Peyer's patch (tissue), 4 donors: Measurements from ENCODE around the gene TNPO3.

Source experiments
- CTCF ChIP-seq, 6 experiments: fragments of 450-650 bp in 4 of 6; fragments of 200-600 bp in 2 of 6; sonication (generic) in 1 of 6; IDR thresholded peaks; one replicate each; pipeline ENCODE4 v1.5.1; 2017 to 2019; ENCODE audit warnings: antibody characterized with exemption in 6 of 6, mild to moderate bottlenecking in 3 of 6, moderate library complexity in 1 of 6
- POLR2A ChIP-seq, 2 donors: fragments of 450-650 bp; IDR thresholded peaks; one replicate each; pipeline ENCODE4 v1.5.1; 2017; ENCODE audit warnings: antibody characterized with exemption in 2 of 2, mild to moderate bottlenecking in 2 of 2, moderate library complexity in 2 of 2

DNA sequence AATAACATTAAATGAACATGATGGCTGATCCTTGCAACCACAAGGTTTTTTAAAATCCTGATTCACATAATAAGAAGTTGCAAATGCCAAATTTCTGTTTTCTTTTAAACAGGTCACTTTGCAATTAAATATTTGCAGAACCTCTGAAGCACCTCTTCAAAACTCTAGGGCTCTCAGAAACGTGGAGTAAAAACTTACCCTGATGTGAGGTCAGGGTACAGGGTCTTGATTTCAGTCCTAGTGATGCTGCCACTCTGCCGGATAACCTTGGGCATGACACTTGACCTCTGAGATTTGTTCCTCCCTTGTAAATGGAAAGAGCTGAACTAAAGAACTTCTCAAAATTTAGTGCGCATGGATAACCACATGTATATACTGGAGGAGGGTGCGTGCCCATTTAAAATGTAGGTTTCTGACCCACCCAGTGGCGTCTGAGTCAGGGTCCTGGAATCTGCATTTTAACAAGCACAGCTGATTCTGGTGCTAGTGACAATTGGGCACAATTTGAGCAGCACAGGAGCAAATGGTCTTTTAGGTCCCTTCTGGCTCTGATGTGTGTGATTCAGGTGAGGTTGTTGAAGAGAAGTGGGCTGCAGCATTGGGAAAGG, 35.5 kb upstream of the TNPO3 start:
- TF ChIP-seq CTCF (IDR thresholded peaks at IDR 0.05), result no peak
- no peak for TF ChIP-seq POLR2A (IDR thresholded peaks at IDR 0.05)
